Measurements from ENCODE around the gene AGFG2.
"Not testable (repeated sequence)": the region's sequence is repeated elsewhere in the genome, so short reads cannot be mapped to it uniquely, and the experiment has no call there.

DNA sequence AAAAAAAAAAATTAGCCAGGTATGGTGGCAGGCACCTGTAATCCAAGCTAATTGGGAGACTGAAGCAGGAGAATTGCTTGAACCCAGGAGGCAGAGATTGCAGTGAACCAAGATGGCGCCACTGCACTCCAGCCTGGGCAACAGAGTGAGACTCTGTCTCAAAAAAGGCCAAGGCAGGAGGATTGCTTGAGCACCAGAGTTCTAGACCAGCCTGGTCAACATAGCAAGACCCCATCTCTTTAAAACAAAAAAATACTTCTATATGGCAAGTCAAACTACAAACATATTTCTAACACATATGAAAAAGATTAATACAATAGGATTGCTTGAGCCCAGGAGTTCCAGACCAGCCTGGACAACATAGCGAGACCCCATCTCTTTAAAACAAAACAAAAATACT is 38.3 kb upstream of the AGFG2 start:
- TF ChIP-seq, protein P1, sequence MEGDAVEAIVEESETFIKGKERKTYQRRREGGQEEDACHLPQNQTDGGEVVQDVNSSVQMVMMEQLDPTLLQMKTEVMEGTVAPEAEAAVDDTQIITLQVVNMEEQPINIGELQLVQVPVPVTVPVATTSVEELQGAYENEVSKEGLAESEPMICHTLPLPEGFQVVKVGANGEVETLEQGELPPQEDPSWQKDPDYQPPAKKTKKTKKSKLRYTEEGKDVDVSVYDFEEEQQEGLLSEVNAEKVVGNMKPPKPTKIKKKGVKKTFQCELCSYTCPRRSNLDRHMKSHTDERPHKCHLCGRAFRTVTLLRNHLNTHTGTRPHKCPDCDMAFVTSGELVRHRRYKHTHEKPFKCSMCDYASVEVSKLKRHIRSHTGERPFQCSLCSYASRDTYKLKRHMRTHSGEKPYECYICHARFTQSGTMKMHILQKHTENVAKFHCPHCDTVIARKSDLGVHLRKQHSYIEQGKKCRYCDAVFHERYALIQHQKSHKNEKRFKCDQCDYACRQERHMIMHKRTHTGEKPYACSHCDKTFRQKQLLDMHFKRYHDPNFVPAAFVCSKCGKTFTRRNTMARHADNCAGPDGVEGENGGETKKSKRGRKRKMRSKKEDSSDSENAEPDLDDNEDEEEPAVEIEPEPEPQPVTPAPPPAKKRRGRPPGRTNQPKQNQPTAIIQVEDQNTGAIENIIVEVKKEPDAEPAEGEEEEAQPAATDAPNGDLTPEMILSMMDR (IDR thresholded peaks at IDR 0.05; ENCODE audit: low read depth, low read length, missing input control) = not testable (repeated sequence)
- TF ChIP-seq, protein P2, sequence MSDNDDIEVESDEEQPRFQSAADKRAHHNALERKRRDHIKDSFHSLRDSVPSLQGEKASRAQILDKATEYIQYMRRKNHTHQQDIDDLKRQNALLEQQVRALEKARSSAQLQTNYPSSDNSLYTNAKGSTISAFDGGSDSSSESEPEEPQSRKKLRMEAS (IDR thresholded peaks at IDR 0.05) = not testable (repeated sequence)
- TF ChIP-seq HNF4A (conservative IDR thresholded peaks at IDR 0.05); YY1 (IDR thresholded peaks at IDR 0.05); RXRA (IDR thresholded peaks at IDR 0.05); SP1 (IDR thresholded peaks at IDR 0.05): not testable (repeated sequence)
- TF ChIP-seq, protein P3, sequence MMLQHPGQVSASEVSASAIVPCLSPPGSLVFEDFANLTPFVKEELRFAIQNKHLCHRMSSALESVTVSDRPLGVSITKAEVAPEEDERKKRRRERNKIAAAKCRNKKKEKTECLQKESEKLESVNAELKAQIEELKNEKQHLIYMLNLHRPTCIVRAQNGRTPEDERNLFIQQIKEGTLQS (IDR thresholded peaks at IDR 0.05) = not testable (repeated sequence)

Measured in liver (tissue), 3 donors.